Transverse colon (tissue), 4 donors: Measurements from ENCODE around the gene FAM180A.

ENCODE experiments used
- CTCF ChIP-seq, 5 experiments: fragments of 200-600 bp in 3 of 5; fragments of 450-650 bp in 2 of 5; sonication (generic) in 3 of 5; IDR thresholded peaks; 1 replicate in 2 of 5; 2 replicates in 3 of 5; pipeline ENCODE4 v1.5.1; 2016 to 2017; ENCODE audit warnings: antibody characterized with exemption in 5 of 5, inconsistent platforms in 3 of 5, mild to moderate bottlenecking in 2 of 5, moderate library complexity in 1 of 5
- POLR2A ChIP-seq: fragments of 450-650 bp; IDR thresholded peaks from one replicate; pipeline ENCODE4 v1.6.1; 2016; ENCODE audit warnings: antibody characterized with exemption, mild to moderate bottlenecking, moderate library complexity
- POLR2AphosphoS5 ChIP-seq, 3 donors: sonication (generic); formaldehyde crosslinking; IDR thresholded peaks; one replicate each; pipeline ENCODE4 v1.6.1; 2016; ENCODE audit warnings: antibody characterized with exemption in 3 of 3

- TF ChIP-seq POLR2AphosphoS5 (IDR thresholded peaks at IDR 0.05) (no peak), CTCF (IDR thresholded peaks at IDR 0.05) (no peak), POLR2A (no peak)
Observed at GRCh38 chr7:135736586-135737305, 11.9 kb downstream of the FAM180A start.
